GM19468 (cell line): ENCODE data around the gene AGPAT4.

Experiments
- ATAC-seq: cut with Tn5 transposase; IDR thresholded peaks from one replicate; pipeline ENCODE4 v1.9.1; 2021; ENCODE audit warnings: mild to moderate bottlenecking, moderate library complexity, moderate number of reproducible peaks; ENCODE audit not compliant: unreplicated experiment; ENCODE audit errors: extremely low read depth

AGPAT4 gene

DNA sequence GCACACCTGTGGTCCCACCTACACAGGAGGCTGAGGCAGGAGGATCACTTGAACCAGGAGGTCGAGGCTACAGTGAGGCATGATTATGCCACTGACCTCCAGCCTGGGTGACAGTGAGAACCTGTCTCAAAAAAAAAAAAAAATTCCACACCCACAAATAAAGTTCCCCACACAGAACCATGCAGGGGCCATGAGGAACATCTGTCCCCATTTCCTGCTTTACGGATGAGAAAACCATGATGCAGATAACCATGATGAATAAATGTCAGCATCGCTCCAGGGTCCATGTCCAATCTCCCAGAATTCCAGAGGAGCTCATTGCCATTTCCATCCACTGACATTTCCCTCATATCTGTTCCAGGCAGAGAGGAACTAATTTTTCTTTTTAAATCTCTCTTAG, 16.9 kb upstream of the AGPAT4 start:
- ATAC-seq = no peak

DNA sequence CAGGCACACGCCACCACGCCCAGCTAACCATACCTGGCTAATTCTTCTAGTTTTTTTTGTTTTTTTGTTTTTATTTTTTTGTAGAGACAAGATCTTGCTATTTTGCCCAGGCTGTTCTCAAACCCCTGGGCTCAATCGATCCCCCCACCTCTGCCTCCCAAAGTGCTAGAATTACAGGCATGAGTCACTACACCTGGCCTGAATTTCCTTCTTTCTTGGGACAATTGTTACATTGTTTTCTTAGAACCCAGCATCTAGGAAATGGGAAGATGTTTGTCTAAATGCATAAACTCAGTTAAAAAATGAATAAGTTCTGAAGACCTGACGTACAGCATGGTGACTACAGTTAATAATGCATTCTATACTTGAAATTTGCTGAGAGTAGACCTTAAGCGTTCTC, 10.8 kb upstream of the AGPAT4 start:
- ATAC-seq = no peak

DNA sequence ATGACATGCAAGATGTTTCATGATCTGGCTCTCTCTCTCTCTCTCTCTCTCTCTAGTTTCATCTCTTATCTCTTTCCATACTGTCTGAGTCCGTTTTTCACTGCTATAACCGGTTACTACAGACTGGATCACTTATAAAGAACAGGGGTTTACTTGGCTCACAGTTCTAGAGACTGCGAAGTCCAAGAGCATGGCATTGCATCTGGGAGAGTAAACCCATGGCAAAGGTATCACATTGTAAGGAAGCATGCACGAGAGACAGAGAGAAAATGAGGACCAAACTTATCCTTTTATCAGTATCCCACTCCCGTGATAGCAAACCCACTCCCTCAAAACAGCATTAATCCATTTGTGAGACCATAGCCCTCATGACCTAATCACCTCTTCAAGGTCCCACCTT, 7.2 kb upstream of the AGPAT4 start:
- no peak for ATAC-seq

DNA sequence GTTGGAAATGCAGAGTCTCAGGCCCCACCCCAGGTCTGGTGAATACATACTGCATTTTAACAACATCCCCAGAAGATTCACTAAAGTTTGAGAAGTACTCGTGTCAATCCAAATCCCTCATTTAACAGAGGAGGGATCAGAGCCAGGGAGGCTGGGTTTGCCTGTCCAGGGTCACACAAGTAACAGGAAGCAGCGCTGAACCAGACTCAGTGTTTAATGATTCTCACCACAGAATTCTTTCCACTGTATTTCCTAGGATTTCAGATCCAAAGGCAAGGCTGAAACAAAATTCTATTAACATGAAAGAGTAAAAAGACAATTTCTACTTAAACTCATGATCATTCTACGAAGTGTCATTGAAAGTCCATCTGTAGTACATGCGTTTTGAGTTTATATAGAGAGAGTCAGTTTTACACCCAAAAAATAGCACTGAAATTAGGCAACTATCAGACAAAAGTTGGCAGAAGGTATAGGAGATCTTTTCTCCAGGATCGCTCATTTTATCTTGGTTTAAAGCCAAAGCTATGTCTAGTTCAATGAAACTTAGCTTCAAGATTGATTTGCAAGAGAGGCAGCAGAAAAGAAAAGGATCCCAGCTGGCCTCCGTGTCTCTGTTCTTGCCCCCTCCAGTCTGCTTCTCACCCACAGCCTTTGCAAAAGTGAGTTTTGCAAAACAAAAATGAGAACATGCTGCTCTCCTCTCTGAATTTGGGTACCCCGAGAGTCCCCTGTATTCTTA, 6.0 kb upstream of the AGPAT4 start:
- ATAC-seq = no peak

DNA sequence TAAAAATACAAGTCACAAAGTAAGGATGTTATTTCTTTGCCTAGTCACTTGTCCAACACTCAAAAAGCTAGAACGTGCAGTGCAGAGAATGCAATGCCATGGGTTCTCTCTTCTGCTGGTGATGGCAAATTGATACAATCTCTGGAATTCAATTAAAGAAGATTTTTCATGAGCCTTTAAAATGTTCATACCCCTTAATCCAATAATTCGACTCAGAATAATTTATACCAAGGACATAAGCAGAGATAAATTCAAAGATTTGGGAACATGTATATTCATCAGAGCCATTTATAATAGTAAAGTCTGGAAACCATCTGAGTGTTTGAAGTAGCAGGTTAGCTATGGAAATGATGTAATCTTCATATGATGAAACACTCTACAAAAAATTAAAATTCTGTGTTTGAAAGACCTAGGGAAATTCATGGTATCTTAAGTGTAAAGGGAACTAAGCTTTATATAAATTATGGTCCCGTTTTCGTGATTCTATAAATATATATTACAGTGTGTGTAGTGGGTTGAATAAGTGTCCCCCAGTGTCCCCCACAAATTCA, 2.8 kb upstream of the AGPAT4 start:
- ATAC-seq = no peak

DNA sequence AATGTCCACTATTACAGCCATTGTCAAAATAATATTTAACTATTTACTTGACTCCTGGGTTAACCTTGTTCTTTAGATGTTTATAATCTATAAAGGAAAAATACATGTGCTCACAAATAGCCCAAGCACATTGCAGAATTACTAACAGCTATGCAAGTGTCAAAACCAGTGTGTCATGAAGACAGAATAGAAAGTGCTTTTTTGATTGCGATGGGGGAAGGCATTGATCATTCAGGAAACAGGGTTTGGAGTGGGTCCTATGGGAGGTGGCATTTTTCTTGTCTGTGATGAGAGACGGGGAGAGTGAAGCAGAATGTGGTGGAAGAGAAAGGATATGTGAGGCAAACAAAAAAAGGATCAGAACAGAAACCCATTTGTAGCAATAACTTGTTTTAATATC, 1.0 kb upstream of the AGPAT4 start:
- no peak for ATAC-seq

DNA sequence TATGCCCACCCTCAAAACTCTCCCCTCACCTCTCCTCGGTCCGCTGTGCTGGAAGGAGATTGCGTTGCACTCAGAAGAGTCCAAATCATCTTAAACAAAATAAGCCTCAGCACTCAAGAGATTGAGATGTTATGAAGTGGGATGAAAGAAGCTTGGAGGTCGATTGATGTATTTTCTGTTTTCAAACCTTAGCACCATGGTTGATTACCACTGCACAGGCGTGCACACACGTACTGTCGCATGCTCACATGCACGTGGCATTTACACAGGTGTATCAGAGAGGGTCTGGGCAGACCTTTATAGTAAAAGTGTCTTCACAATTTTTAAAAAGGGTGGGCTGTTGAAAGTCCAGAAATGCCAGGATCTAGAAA, 612 bp upstream of the AGPAT4 start:
- ATAC-seq = no peak

DNA sequence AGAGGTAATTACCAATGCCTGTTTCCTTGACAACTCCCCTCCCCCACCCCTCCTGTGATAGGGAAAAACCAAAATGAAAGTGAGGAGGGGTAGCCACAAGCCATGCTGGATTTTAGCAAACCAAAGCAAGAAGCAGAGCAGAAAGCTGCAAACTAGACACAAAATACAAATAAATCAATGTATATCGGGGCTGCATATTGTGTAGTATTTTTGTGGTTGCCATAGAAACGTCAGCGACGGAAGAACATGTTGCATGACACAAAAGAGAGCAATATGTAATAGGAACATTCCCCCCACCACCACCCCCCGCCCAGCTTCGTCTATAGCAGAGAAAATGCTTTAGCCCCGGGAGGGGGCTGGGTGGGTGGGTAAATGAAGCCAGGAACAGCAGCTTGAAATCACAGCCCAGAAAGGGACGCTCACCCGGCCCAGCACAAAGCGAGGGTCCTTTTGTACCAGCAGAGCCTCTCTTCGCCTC, 548 bp downstream of the AGPAT4 start:
- no peak for ATAC-seq

DNA sequence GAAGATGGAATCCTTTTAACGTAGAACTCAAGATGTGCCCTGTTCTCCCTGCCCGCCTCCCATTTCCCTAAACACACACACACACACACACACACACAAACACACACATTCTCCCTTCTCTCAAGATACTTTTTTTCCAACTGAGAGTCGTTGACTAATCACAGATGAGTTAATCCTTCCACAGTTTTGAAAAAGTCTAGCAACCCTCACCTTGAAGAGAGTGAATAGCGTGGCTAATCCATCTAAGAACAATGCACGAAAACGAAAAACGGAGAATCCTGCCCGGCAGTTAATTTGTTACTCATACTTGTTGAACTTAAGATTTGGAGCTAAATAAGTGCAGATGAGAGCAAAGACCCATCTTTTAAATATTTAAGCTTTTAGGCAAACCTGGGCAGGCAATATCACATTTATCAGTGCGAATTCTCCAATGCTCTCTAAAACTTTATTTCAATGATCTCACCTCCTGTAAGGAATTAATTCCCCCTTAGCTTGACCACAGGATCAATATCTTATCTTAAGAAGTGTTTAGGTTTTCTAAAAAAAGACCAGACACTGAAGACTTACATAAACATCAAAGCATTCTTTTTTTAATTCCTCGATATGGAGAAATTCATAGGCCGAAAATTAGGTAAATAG, 1.1 kb downstream of the AGPAT4 start:
- ATAC-seq = no peak

DNA sequence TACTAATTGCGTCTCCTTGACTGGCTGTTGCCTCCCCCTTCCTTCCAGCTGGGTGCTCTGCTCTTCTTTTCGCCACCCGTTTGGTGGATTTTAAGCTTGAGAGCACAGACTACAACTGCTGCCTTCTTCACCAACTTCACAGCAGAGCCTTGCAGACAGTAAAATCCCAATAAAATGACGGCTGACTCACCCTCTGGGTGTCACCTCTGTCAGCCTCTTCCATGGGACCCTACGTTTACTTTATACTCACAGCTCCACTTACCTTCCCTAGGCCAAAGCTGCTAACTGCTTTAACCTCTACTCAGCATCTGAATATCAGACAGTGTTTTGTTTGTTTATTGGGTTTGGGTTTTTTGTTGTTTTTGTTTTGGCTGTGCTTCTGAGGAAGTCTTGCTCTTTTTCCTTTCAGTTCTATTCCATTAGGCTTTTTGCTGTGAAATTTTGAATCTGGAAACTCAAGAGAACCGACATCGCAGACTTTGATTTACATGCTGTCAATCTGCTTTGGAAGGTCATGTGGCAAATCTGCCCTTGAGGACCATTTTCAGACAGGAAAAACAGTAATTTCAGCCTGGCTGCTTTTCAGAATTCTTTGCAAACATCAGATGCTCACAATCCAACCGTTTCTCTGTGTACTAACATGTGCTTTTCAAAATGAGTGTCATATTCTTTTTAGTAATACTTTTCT, 2.4 kb downstream of the AGPAT4 start:
- ATAC-seq = no peak

DNA sequence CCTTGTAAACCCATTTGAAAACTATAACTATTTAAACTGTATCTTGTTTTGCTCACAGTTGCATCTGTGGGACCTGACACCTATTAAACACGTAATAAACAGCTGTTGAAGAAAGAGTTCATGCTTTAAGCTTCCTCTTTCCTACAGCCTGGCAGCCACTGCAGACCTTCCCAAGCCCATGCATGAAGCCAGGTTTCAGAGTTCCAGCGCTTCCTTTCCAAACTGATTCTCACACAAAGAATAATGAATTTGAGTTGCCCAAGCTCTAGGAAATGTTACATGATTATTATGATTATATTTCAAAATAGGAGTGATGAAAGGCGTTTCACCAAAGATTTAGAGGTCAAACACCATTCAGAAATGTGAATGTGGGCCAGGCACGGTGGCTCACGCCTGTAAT, 3.7 kb downstream of the AGPAT4 start:
- ATAC-seq = no peak

DNA sequence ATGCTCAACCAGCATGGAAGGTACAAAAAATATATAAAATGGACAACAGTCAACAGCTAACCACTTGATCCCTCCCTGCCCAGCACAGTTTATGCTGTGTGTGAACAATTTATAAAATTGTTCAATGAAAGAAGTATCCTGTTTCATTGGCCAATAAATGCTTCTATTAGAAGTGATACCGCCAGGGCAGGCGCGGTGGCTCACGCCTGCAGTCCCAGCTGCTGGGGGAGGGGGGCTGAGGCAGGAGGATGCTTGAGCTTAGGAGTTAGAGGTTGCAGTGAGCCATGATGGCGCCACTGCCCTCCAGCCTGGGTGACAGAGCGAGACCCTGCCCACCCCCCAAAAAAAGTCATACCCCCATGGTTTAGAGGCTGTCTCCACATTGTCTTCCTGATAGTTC, 4.6 kb downstream of the AGPAT4 start:
- no peak for ATAC-seq

DNA sequence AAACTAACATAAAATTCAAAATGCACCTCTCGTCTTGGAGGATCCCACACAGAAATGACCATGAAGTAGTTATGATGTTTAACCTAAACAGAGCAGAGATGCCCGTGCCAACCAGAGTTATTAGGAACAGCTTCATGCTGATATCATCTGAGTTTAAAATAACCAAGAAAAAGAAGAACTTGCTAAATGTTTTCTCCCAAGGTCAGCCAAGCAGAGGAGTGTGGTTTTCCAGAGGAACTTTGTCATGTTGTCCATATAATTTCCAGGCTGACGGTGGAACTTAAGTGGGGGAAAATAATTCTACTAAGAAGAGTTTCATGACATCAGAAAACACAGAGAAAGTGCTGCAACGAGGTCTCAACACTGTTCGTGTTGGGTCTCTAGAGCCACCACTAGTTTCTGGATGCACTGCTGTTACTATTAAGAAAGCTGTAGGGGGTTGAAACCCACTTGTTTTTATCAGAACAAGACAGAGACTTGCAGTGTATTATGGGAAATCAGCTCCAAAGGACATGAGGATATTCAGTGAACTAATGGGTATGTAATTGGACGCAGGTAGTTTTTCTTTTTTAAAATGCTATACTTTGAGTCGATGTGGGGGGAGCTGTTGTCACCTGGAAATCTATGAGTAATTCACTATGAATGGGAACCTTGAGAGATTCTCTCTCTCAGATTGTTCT, 5.2 kb downstream of the AGPAT4 start:
- ATAC-seq = no peak

DNA sequence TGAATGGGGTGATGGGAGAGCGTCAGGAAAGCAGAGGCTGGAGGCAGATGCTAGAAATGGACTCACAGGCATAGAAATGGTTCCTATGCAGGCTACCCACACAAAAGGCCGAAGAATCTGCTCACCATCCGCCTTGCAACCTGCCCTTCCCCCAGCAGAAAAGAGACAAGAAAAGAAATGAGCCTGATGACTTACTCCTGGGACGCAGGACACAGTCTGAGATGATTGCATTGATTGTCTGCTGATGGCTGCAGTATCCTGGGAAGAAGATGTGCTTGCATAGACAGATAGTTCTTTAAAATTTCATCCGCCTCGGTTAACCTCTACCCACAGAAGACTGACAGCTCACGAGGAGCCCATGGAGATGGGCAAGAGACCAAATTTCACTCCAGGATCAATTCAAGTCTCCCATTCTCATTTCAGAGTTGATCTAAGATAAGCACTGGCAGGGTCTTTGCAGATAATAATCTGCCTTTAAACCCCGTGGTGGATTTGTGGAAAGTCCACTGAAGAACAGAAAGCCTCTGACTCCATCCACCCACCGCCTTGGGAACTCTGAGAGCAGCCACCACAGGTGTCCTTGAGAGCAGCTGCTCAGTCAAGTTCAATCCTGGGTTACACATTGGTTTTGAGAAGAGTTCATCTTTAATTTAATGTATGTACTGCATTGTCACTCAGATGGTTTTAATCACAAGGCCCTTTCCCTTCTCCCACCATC, 7.2 kb downstream of the AGPAT4 start:
- ATAC-seq = no peak

DNA sequence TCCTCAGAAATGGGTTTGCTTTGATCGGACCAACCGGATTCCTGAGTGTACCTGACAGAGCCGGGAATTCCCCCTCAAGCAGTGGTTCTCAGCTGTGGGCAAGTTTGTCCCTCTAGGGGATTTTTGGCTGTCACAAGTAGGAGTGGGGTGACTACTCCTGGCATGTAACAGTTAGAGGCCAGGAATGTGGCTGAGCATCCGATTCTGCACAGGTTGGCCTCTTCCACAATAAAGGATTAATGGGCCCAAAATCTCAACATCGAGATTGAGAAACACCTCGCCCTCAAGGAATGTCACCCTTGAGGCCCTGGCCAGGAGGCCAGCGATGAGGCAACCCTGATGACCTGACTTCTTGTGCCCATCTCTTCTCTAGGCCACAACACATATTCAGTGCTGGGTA, 7.9 kb downstream of the AGPAT4 start:
- ATAC-seq = no peak

DNA sequence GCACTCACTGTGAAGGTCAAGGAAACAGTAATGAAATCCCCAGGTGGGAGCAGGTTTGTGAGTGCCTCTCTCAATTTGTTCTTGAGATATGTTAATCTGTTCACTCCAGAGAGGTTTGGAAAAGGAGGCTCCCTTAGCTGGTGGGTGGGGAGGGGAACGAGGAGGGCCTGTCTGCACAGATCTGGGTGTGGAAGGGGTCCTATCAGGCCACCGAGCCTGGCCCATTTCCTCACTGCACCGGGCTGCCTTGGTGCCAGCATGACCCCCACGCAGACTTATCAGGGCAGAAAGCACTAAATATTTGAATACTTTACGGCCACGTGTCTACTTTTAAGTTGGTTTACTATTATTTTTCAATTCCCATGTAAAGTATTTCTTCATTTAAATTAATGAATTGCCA, 8.3 kb downstream of the AGPAT4 start:
- no peak for ATAC-seq

DNA sequence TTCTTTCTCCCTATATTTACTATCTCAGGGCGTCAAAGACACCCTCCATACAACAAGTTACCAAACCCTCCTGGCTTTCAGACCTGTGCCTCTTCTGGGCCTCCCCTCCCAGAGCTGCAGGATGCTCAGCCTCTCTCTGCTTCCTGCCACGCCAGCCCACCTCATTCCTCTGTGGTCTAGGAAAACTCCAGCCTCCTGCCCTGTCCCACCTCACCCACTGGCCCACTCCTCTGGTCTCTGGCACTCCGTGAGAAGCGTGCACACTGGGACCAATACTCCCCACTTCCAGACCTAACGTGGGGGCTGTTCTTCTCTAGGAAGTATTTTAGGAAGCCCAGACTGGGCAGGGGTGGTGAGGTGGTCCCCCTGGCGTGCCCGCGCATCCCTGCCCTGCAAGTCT, 9.7 kb downstream of the AGPAT4 start:
- ATAC-seq = no peak

DNA sequence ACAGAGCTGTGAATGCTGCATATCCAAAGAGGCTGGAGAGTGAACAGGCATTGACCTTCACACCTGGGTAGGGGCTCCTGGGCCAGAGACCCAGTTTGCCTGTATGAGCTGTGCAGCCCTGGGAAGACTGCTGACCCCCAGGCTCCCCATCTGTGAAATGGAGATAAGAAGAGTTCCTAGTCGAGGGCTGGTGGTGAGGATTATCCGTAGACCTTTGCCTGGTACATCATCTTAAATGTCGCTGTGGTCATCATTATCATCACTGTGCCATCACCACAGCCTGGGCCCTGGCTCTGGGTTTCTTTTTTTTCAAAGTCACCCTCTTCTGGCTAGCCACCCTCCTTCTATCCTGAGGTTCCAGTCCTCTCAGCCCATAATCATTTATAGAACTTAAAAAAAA, 12.0 kb downstream of the AGPAT4 start:
- no peak for ATAC-seq

DNA sequence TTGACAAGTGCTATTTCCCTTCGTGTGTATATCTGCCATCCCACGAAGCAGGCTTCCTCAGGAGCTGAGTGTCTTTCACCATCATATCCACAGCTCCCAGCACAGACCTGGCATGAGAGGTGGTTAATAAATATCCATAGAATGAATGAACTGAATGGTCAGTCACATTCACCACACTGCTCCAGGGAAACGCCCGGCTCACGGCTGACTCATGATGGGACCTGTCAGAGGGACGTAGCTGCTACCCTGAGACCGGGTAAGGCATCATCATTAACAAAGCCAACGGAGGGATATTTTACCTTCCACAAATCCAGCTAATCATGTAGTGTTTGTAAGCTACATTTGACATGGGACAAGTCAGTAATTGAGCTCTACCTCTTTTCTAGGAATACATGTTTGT, 12.5 kb downstream of the AGPAT4 start:
- ATAC-seq = no peak

DNA sequence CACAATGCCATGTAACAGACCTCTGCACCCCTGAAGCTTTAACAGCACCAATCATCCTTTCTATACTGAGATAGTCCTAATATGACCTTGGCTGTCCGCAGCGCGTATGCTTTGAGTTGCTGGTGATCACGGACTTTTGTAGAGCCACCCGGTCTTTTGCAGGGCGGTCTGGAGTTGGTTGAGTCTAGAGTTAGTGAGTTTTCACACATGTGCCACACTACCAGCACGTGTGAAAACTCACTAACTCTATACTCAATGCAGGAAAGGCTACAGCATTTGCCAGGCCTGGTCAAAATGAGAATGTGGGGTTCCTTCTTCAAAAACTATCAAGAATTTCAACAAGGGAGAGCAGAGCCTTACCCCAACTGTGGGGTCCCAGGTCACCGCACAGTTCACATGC, 14.6 kb downstream of the AGPAT4 start:
- no peak for ATAC-seq
